HUES6 (cell line): Measurements from ENCODE around the gene TMEM214.

ENCODE experiments used
- H3K27ac ChIP-seq: 2 replicates; pipeline ENCODE4 v1.7.0; 2013; ENCODE audit warnings: low read depth, mild to moderate bottlenecking, low read length, inconsistent platforms
- H3K27me3 ChIP-seq: 2 replicates; pipeline ENCODE4 v1.6.1; 2013; ENCODE audit warnings: low read length; ENCODE audit not compliant: control insufficient read depth, insufficient read depth
- H3K36me3 ChIP-seq: 2 replicates; pipeline ENCODE4 v1.6.1; 2013; ENCODE audit warnings: low read length; ENCODE audit not compliant: control insufficient read depth, insufficient read depth
- H3K4me1 ChIP-seq: 2 replicates; pipeline ENCODE4 v1.6.1; 2013; ENCODE audit warnings: low read length; ENCODE audit not compliant: control insufficient read depth, insufficient read depth
- H3K4me3 ChIP-seq: 2 replicates; pipeline ENCODE4 v1.5.1; 2013; ENCODE audit warnings: low read depth, low read length
- H3K9ac ChIP-seq: one replicate; pipeline ENCODE4 v1.6.1; 2013; ENCODE audit warnings: mild to moderate bottlenecking, low read length
- H3K9me3 ChIP-seq: 2 replicates; pipeline ENCODE4 v1.6.1; 2013; ENCODE audit warnings: low read depth, low read length; ENCODE audit not compliant: control insufficient read depth, insufficient read depth

TMEM214 gene

DNA sequence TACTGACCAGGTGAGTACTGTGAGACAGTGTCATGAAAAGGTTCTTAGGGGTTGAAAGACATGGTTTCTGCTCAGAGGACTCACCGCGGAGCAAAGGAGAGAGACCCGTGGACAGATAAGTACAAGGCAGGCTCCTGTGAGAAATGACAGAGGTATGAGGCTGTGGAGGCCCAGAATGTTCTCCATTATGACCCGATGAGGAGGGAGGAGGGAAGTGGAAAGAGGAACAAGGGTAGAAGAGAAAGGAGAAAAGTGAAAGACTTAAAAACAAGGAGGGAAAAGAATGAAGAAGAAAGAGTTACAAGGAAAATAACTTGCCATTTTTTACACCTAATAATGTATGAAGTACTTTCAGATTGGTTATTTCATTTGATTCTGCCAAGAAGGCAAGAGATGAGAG lies 32.5 kb upstream of the TMEM214 start:
- no peaks in the 10 kb centered on the region for H3K36me3 ChIP-seq
- no peak overlapping the region for H3K27ac ChIP-seq
- no peak overlapping the region for H3K4me3 ChIP-seq
- no peak overlapping the region for H3K9ac ChIP-seq
- no peaks in the 10 kb centered on the region for H3K4me1 ChIP-seq
- no peaks in the 10 kb centered on the region for H3K9me3 ChIP-seq
- peaks cover 5% of the 10 kb centered on the region; the same call in 1 of the 2 replicates for H3K27me3 ChIP-seq

DNA sequence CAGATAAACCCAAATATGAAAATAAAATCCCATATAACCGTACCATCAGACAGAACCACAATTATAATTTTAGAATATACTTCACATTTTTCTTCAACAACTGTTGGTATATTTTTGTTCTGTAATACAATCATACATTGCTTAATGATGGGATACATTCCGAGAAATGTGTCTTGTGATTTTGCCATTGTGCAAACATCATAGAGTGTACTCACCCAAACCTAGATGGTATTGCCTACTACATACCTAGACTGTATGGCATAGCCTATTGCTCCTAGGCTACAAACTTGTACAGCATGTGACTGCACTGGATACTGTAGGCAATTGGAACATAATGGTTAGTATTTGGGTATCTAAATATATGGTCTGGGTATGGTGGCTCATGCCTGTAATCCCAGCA lies 31.8 kb upstream of the TMEM214 start:
- Histone ChIP-seq H3K36me3 (no peaks in the 10 kb centered on the region), H3K9me3 (no peaks in the 10 kb centered on the region), H3K4me3 (no peak overlapping the region), H3K27ac (no peak overlapping the region), H3K4me1 (no peaks in the 10 kb centered on the region), H3K27me3 (peaks cover 5% of the 10 kb centered on the region; the same call in 1 of the 2 replicates), H3K9ac (no peak overlapping the region)

DNA sequence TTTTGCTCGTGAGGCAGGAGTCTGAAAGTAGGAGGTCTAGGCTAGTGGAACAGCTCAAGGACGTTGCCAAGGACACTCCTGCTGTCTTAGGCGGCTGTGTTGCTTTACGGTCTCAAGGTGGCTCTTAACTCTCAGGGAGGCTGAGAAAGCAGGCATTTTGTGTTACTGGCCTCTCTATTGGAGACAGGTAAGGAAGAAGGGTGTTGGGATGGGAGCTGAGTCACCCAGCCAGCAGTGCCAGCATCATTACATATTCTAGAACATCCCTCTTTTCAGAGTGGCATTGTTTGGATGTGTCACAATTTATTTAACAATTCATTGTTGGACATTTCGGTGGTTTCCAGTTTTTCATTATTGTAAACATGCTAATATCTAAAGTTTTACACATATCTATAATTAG lies 30.8 kb upstream of the TMEM214 start:
- no peaks in the 10 kb centered on the region; the same call in 1 of the 2 replicates for H3K4me1 ChIP-seq
- H3K27ac ChIP-seq, result no peak overlapping the region
- H3K36me3 ChIP-seq, result no peaks in the 10 kb centered on the region
- H3K27me3 ChIP-seq, result peaks cover 5% of the 10 kb centered on the region; the same call in 1 of the 2 replicates
- H3K4me3 ChIP-seq, result no peak overlapping the region
- no peak overlapping the region for H3K9ac ChIP-seq
- no peaks in the 10 kb centered on the region for H3K9me3 ChIP-seq

DNA sequence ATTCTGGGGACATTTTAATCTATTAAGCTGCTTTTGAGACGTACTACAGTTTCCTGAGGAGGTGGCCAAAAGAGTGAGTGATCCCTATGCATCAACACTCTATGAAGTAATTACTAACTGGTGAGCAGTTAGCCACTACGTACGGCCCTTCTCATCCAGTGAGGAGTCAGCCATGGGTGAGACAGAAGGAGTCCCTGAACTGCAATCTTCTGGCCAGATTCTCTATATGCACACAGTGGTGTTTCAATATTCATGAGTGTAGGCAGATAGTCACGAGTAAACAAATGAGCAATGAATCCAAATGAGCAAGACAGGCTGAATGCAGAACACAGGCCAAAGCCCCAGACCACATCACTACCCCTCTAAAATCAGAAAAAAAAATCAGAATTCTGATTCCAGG lies 29.8 kb upstream of the TMEM214 start:
- Histone ChIP-seq H3K36me3 (no peaks in the 10 kb centered on the region), H3K4me1 (no peaks in the 10 kb centered on the region; the same call in 1 of the 2 replicates), H3K27ac (no peak overlapping the region), H3K9me3 (no peaks in the 10 kb centered on the region), H3K27me3 (peaks cover 5% of the 10 kb centered on the region; the same call in 1 of the 2 replicates), H3K4me3 (no peak overlapping the region), H3K9ac (no peak overlapping the region)

DNA sequence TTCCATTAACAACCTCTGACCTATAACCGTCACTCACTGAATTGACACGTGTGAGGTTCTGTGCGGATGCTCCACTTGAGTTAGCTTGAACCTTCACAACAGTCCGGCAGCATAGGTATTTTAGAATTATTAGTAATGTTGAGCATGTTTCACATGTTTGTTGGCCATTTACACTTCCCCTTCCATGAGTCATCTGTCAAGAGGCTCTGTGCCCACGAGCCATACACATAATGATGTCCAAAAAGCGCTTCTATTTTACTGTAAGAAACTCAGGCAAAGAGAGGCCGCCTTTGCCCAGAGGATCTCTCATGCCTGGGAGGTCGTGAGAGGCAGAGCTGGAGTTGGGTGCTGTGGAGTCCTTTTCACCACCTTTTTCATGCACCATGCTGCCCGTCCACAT lies 28.9 kb upstream of the TMEM214 start:
- no peaks in the 10 kb centered on the region; the same call in 1 of the 2 replicates for H3K4me1 ChIP-seq
- H3K27me3 ChIP-seq, result peaks cover under 1% of the 10 kb centered on the region; the same call in 1 of the 2 replicates
- H3K4me3 ChIP-seq, result no peak overlapping the region
- H3K36me3 ChIP-seq, result no peaks in the 10 kb centered on the region
- no peaks in the 10 kb centered on the region for H3K9me3 ChIP-seq
- no peak overlapping the region for H3K27ac ChIP-seq
- H3K9ac ChIP-seq, result no peak overlapping the region

DNA sequence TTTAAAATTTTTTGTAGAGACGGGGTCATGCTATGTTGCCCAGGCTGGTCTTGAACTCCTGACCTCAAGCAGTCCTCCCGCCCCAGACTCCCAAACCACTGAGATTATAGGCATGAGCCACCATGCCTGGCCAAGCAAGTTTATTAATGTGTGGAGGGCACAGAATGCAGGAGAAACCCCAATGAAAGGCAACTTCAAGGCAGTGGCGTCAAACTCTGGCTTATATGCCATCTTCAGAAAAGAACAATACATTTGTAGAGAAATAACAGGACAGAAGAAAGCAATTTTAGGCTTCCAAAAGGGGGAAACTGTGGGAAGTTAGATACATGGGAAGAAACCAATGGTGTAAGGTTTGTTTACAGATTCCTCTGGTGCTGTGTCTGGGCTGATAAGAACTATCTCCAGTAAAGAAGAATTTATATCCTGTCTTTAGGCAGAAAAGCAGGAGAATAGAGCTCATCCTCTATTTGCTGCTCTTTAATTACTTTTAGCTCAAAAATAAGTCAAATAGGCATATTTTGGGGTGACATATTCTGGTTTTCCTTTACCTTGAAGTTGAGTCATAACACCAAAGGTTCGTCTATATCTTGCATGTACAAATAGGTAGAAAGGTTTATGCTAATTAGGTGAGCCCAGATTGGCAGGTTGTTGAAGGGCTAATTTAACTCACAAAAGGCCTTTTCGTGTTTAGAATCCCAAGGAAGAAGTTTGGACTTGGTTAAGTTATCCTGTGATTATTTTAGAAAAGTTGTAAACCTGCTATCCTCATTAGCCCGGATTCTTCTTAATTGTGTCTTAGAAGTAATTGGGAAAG lies 26.0 kb upstream of the TMEM214 start:
- no peaks in the 10 kb centered on the region for H3K9me3 ChIP-seq
- no peaks in the 10 kb centered on the region for H3K36me3 ChIP-seq
- H3K27me3 ChIP-seq, result no peaks in the 10 kb centered on the region
- no peak overlapping the region for H3K4me3 ChIP-seq
- no peak overlapping the region for H3K27ac ChIP-seq
- no peaks in the 10 kb centered on the region; the same call in 1 of the 2 replicates for H3K4me1 ChIP-seq
- H3K9ac ChIP-seq, result no peak overlapping the region

DNA sequence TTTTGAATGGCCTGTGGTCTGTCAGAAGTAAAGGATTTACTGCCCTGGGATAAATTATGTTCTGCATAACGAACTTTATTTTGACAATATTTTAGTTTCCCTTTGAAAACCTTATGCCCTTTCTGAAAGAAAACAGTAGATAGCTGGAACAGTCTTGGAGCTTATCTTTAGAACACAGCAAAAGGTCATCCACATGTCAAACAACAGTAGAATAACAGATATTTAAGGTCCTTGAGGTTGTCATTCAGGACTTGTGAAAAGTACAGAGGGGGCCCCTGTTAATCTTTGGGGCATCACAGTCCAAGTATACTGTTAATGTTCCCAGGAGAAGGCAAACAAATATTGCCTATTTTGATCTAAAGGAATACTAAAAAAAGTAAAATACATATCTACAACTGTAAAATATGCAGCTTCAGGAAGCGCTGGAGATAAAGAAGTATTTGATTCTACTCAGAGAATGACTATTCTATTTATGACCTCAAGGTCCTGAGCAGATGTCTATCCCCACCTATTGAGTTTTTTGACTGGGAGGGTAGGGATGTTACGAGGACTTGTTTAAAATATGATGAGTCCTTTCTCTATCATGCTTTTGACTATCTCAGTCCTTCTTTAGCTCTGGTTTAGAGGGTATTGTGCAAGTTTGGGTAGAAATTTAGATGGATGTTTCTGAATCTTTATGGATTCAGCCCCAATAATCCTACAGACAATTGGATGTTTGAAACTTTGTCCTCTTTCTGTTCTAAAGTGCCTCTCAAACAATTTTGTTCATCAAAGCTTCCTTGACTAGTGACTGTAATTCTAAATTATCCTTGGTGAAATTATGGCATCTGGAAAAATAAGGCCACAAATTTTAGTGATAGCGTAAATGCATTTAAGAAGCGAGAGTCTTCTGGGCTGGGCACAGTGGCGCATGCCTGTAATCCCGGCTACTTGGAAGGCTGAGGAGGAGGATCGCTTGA lies 25.1 kb upstream of the TMEM214 start:
- no peak overlapping the region for H3K27ac ChIP-seq
- H3K27me3 ChIP-seq, result no peaks in the 10 kb centered on the region
- H3K9me3 ChIP-seq, result peaks cover 3% of the 10 kb centered on the region; the same call in 1 of the 2 replicates
- no peaks in the 10 kb centered on the region; the same call in 1 of the 2 replicates for H3K4me1 ChIP-seq
- H3K9ac ChIP-seq, result no peak overlapping the region
- H3K36me3 ChIP-seq, result no peaks in the 10 kb centered on the region
- no peak overlapping the region for H3K4me3 ChIP-seq

DNA sequence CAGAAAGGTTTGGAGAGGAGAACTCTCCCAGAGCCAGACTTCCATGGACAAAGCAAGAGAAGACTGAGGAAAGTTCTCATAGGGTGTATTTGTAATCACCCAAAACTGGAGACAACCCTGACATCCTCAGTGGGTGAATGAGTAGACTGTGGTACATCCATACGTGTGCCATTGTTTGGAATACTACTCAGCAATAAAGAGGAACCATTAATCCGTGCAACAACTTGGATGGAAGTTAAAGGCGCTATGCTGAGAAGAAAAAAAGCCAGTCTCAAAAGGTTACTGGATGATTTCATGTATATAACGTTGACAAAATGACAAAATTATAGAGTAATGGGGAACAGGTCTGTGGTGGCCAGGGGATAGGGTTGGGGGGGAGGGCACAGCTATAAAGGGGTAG lies 24.1 kb upstream of the TMEM214 start:
- H3K4me1 ChIP-seq, result no peaks in the 10 kb centered on the region; the same call in 1 of the 2 replicates
- H3K27me3 ChIP-seq, result no peaks in the 10 kb centered on the region
- H3K9ac ChIP-seq, result no peak overlapping the region
- H3K4me3 ChIP-seq, result no peak overlapping the region
- peaks cover 13% of the 10 kb centered on the region for H3K9me3 ChIP-seq
- H3K36me3 ChIP-seq, result no peaks in the 10 kb centered on the region; the same call in 1 of the 2 replicates
- H3K27ac ChIP-seq, result no peak overlapping the region

DNA sequence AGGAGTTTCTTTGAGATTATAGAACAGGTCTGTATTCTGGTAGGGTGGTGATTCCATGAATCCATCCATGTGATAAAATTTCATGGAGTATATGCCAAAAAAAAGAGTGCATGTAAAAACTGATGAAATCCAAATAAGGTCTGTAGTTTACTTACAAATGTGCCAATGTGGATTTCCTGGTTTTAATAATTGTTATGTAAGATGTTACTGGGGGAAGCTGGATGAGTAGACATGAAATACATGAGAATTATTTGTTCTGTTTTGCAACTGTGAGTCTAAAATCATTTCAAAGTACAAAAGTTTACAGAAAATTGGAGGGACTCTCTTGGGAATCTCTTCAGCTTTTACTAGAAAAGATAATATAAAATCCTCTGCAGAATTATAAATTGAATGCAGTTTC lies 23.7 kb upstream of the TMEM214 start:
- H3K4me1 ChIP-seq, result no peaks in the 10 kb centered on the region; the same call in 1 of the 2 replicates
- no peak overlapping the region for H3K27ac ChIP-seq
- no peak overlapping the region for H3K4me3 ChIP-seq
- peaks cover 16% of the 10 kb centered on the region for H3K9me3 ChIP-seq
- H3K36me3 ChIP-seq, result no peaks in the 10 kb centered on the region; the same call in 1 of the 2 replicates
- H3K9ac ChIP-seq, result no peak overlapping the region
- no peaks in the 10 kb centered on the region for H3K27me3 ChIP-seq

DNA sequence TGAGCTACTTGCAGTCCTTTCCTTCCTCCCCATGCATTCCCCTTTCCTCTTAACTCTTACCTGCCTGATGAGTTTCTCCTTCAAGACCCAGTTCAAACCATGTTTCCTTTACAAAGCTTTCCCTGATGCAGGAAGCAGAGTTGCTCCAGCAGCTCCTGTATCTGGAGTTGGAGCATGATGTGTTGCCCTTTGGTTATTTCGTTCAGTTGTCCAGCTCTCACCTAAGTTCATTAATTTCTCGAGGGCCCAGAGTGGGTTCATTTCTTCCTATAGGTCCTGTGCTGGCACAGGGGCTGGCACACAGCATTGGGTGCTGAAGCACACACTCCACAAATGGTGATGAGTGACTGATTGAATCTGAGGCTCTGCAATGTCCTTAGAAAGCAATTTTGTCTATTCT lies 23.0 kb upstream of the TMEM214 start:
- no peak overlapping the region for H3K9ac ChIP-seq
- H3K27me3 ChIP-seq, result no peaks in the 10 kb centered on the region
- no peaks in the 10 kb centered on the region; the same call in 1 of the 2 replicates for H3K36me3 ChIP-seq
- no peak overlapping the region for H3K27ac ChIP-seq
- H3K4me1 ChIP-seq, result no peaks in the 10 kb centered on the region; the same call in 1 of the 2 replicates
- H3K4me3 ChIP-seq, result no peak overlapping the region
- peaks cover 22% of the 10 kb centered on the region for H3K9me3 ChIP-seq
